ENCODE measurements around the gene ULK4. TPM values are rescaled to one million over a fixed set of nuclear protein-coding genes. Genes with fewer than 3 reads are reported as not detected.

ULK4 gene
- total and polyA plus RNA-seq, 2 of the 4 experiments (the other 2 are of a cell fraction), result 2.7 to 5.0 TPM

DNA sequence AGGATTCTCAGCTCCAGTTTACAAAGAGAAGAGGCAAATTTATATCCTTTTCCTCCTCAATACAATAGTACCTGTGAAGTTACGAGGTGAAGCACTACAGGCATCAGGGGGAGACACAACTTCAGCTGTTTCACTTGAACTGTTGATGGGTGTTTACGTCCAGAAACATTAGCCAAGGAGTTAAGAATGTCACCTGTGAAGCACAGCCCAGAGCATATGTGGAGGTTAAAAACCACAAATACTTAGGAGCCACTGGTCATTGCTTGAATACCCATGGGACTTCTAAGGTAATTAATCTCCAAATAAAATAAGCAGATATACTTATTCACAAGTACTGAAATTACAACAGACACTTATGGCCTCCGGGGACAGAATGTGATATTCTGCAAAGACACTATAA lies 246.5 kb downstream of the ULK4 start:
- ChIA-PET POLR2A (ENCODE audit: unreplicated experiment) (interaction anchor here (0.6 kb wide), 1 partner anchor 26 kb away, joined by 3 read pairs; no protein-coding TSS in a partner anchor), CTCF (interaction anchor here (1.2 kb wide), 1 partner anchor 14 kb away, joined by 4 read pairs; no protein-coding TSS in a partner anchor)
- no peak overlapping the region for H3K27ac ChIP-seq (ENCODE audit: insufficient read depth, low read length)
- no peaks in the 10 kb centered on the region for H3K9me3 ChIP-seq (ENCODE audit: control insufficient read depth, insufficient read depth, low read length)
- H3K56ac ChIP-seq (ENCODE audit: extremely low read depth, insufficient read depth, low read length), result no peak overlapping the region
- H4K91ac ChIP-seq (ENCODE audit: insufficient read depth, low read depth, low read length), result no peak overlapping the region
- H4K8ac ChIP-seq (ENCODE audit: low read depth in 2 of 2, low read length in 2 of 2), result no peak overlapping the region
- H3K4me2 ChIP-seq (ENCODE audit: low read depth, low read length), result no peak overlapping the region
- WGBS, 2 experiments (ENCODE audit: extremely low coverage in 2 of 2, insufficient read length in 1 of 2), result no CpG with 5 or more reads among the region's 3 CpGs
- H3K79me1 ChIP-seq (ENCODE audit: low read depth in 1 of 2, low read length in 2 of 2), result no peaks in the 10 kb centered on the region
- in situ Hi-C loops (cut with MboI; ENCODE audit: low sequenced_read_pairs) (no loop called here), dilution Hi-C loops (cut with HindIII; ENCODE audit: low sequenced_read_pairs, unreplicated experiment) (no loop called here), intact Hi-C loops (cut with micrococcal nuclease) (loop anchor here (5.0 kb wide), 2 partner anchors 478 to 513 kb away; no protein-coding TSS in a partner anchor)
- no peak overlapping the region for H2AK5ac ChIP-seq (ENCODE audit: low read depth, low read length)
- no peaks in the 10 kb centered on the region for H4K20me1 ChIP-seq (ENCODE audit: insufficient read depth, low read length)
- no peaks in the 10 kb centered on the region for H3K27me3 ChIP-seq (ENCODE audit: control insufficient read depth, insufficient read depth, low read length)
- no peak overlapping the region for H2AK9ac ChIP-seq (replicated peaks; ENCODE audit: low read depth, low read length, poor library complexity)
- TF ChIP-seq, protein P1, sequence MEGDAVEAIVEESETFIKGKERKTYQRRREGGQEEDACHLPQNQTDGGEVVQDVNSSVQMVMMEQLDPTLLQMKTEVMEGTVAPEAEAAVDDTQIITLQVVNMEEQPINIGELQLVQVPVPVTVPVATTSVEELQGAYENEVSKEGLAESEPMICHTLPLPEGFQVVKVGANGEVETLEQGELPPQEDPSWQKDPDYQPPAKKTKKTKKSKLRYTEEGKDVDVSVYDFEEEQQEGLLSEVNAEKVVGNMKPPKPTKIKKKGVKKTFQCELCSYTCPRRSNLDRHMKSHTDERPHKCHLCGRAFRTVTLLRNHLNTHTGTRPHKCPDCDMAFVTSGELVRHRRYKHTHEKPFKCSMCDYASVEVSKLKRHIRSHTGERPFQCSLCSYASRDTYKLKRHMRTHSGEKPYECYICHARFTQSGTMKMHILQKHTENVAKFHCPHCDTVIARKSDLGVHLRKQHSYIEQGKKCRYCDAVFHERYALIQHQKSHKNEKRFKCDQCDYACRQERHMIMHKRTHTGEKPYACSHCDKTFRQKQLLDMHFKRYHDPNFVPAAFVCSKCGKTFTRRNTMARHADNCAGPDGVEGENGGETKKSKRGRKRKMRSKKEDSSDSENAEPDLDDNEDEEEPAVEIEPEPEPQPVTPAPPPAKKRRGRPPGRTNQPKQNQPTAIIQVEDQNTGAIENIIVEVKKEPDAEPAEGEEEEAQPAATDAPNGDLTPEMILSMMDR (conservative IDR thresholded peaks at IDR 0.05; ENCODE audit: low read depth, low read length), result no peak
- TF ChIP-seq RCOR1 (IDR thresholded peaks at IDR 0.05; ENCODE audit: insufficient replicate concordance, low read length), result no peak
- TF ChIP-seq CEBPB (IDR thresholded peaks at IDR 0.05; ENCODE audit: low read depth, low read length), result no peak
- TF ChIP-seq NFE2L2 (IDR thresholded peaks at IDR 0.05; ENCODE audit: low read depth, low read length), result no peak
- TF ChIP-seq MAZ (IDR thresholded peaks at IDR 0.05; ENCODE audit: borderline replicate concordance, low read depth, low read length), result no peak
- no peak for TF ChIP-seq MAFK (IDR thresholded peaks at IDR 0.05; ENCODE audit: low read depth, low read length)
- TF ChIP-seq FOS (IDR thresholded peaks at IDR 0.05; ENCODE audit: low read depth, low read length), result no peak
- no peak for TF ChIP-seq POLR2A (IDR thresholded peaks at IDR 0.05; ENCODE audit: low read depth, low read length)
- TF ChIP-seq BHLHE40 (IDR thresholded peaks at IDR 0.05; ENCODE audit: low read depth, low read length), result no peak
- TF ChIP-seq RAD21 (IDR thresholded peaks at IDR 0.05; ENCODE audit: low read length), result no peak
- TF ChIP-seq RFX5 (IDR thresholded peaks at IDR 0.05; ENCODE audit: low read depth, low read length), result no peak
- no peak for TF ChIP-seq ELK1 (IDR thresholded peaks at IDR 0.05; ENCODE audit: borderline replicate concordance, low read depth, low read length)
- TF ChIP-seq MXI1 (IDR thresholded peaks at IDR 0.05; ENCODE audit: borderline replicate concordance, low read depth, low read length), result no peak
- no peak for TF ChIP-seq SMC3 (IDR thresholded peaks at IDR 0.05; ENCODE audit: low read depth, low read length)
- no peak for TF ChIP-seq CHD1 (IDR thresholded peaks at IDR 0.05; ENCODE audit: low read depth, low read length)
- TF ChIP-seq, protein P2, sequence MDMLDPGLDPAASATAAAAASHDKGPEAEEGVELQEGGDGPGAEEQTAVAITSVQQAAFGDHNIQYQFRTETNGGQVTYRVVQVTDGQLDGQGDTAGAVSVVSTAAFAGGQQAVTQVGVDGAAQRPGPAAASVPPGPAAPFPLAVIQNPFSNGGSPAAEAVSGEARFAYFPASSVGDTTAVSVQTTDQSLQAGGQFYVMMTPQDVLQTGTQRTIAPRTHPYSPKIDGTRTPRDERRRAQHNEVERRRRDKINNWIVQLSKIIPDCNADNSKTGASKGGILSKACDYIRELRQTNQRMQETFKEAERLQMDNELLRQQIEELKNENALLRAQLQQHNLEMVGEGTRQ (IDR thresholded peaks at IDR 0.05; ENCODE audit: low read depth, low read length), result no peak
- no peaks in the 10 kb centered on the region for H3K36me3 ChIP-seq (ENCODE audit: control insufficient read depth, insufficient read depth, low read length)
- H3K4me3 ChIP-seq (ENCODE audit: insufficient read depth, low read depth, low read length), result no peak overlapping the region
- H3K4me1 ChIP-seq (ENCODE audit: control insufficient read depth, insufficient read depth, low read length), result peaks cover 3% of the 10 kb centered on the region; the same call in 1 of the 2 replicates
- H3K18ac ChIP-seq (ENCODE audit: low read depth, low read length), result no peak overlapping the region
- no peak overlapping the region for H3K9ac ChIP-seq (ENCODE audit: low read depth, low read length)
- H3K14ac ChIP-seq (replicated peaks; ENCODE audit: low read depth, low read length), result no peak overlapping the region
- no peak overlapping the region for H2BK5ac ChIP-seq (ENCODE audit: low read depth, low read length, poor library complexity, severe bottlenecking)
- no peak overlapping the region for H2AFZ ChIP-seq (replicated peaks; ENCODE audit: low read length, poor library complexity)
- 0 out of 2 replicates have a peak, but pooled peaks cover 2% of the 10 kb centered on the region for H3K9me1 ChIP-seq (ENCODE audit: insufficient read depth, low read length)
- no peak overlapping the region for H3K23ac ChIP-seq (ENCODE audit: low read depth, low read length)
- H3K4ac ChIP-seq (ENCODE audit: low read depth, low read length), result no peak overlapping the region
- ATAC-seq (ENCODE audit: low read depth), result no peak
- no TSS peak for BruUV-seq (replicated peaks)
- no peak for DNase-seq
- H2BK15ac ChIP-seq (ENCODE audit: low read depth, low read length), result no peak overlapping the region
- no peak overlapping the region for H4K5ac ChIP-seq (ENCODE audit: low read depth, low read length)
- no peak overlapping the region for H2BK120ac ChIP-seq (ENCODE audit: low read depth, low read length)
- H2BK20ac ChIP-seq (ENCODE audit: low read depth, low read length), result no peak overlapping the region
